HG02870 (cell line): ENCODE measurements around the gene S100PBP.

Experiments
- ATAC-seq: cut with Tn5 transposase; IDR thresholded peaks from one replicate; pipeline ENCODE4 v1.9.1; 2021; ENCODE audit warnings: mild to moderate bottlenecking, moderate library complexity; ENCODE audit not compliant: unreplicated experiment

The S100PBP gene

DNA sequence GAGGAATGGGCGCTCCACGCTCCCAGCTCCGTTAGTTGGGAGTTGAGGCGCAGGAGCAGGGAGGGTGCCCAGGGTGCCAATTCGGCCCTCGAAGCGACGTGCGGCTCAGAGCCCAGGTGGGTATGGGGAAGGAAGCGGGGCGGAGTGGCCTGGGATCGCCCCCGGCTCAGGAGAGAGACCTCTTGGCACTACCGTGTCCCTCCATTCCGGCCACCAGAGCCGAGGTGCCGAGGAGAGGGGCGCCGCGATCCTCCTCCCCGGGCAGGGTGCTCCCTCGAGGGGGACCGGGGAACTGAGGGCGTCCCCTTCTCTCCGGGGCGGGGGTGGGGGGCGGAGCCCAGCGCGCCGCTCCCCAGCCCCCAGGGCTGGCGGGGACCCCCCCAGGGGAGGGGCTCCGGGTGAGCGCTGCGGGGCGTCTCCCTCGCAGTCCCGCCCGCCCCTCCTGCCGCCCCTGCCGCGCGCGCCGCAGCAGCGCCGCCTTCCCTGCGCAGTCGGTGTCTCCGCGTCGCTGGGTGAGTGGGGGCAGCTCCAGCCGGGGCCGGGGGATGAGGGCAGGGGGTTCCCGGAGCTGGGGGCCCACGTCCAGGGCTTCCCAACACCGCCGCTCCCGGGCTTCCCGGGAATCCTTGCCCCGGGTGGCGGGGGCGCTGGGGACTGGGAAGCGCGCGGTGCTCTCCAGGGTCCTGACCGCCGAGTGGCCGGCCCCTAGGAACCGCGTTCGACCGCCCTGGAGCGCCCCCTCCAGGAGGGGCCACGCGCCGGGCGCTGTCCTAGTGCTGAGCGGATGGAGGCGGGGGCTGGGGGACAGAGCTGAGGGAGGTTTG lies 68.8 kb downstream of the S100PBP start, which contains the start of gene HPCA:
TSS of gene HPCA (plus strand) at position 488 of the 824 bp plus-strand sequence. CDS start 2,408 bp downstream, outside the sequence.
- ATAC-seq, result no peak

DNA sequence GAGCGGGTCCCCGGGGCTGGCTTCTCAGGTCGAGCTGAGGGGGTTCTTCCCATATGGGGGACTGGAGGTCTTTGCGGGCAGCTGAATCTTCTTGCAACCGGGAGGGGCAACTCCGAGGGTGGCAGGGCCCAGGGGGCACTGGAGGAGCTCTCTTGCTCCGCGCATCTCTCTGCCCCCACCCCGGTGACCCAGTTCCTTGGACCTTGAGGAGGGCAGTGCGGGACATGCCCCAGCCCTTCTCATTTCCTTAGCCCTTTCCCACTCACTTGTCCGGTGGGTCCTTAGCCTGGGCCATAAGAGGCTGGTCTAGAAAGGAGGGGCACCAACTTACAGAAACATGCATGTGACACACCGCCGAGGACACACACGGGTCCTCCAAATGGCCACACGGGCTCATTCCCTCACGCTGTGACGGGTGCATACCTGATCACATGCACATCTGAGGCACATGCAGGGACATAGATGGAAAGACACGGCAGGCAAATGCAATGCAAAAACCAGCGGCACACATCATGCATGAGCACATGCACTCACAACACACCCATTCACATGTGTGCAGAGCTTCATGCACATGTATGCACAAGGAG lies 69.5 kb downstream of the S100PBP start:
- ATAC-seq, result no peak

DNA sequence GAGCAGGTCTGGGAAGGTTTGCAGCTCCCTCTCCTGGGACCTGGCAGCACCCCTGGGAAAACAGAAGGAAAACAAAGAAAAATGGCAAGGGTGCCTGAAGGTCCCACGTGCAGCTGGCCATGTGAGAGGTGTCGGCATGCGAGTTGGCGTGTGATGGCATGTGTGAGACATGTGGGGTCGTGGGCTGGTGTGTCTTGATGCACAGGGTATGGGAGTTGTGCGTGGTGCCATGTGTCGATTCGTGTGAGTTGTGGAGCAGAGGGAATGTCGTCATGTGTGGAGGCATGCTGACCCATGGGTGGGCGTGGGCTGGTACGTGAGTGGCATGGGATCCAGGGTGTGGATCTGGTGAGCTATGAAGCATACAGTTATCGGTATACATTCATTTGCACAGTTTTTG lies 70.2 kb downstream of the S100PBP start:
- ATAC-seq, result no peak

DNA sequence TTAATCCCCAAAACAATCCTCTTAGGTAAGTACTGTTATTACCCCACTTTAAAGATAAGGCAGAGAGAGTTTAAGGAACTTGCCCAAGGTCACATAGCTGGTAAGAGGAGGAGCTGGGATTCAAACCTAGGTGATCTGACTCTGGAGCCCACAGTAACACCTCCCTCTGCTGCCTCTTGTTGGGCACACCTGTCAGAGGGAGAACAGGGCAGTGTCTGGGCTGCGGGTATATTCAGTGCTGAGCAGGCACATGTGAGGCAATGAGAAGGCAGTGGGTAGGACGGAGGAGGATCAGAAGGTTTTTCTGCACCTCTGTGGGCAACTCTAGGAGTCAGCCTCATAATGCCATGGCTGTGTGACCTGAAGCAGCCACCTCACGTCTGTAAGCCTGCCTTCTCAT lies 70.7 kb downstream of the S100PBP start:
- no peak for ATAC-seq

DNA sequence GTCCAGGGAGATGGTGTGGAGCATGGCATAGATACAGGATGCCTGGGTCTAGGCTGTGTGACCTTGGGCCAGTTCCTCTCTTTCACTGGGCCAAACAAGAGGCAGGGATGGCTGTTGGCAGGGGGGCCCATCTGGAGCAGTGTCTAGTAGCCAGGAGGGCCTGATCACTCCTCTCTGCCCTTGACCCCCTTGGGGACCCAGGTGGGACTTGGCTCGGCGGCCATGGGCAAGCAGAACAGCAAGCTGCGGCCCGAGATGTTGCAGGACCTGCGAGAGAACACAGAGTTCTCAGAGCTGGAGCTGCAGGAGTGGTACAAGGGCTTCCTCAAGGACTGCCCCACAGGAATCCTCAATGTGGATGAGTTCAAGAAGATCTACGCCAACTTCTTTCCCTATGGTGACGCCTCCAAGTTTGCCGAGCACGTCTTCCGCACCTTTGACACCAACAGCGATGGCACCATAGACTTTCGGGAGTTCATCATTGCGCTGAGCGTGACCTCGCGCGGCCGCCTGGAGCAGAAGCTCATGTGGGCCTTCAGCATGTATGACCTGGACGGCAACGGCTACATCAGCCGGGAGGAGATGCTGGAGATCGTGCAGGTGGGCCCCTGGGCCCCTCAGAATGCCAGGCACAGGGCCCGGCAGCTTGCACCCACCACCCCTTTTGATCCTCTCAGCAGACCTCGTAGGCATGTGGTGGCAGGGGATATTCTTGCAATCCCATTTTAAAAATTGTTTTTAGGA lies 71.4 kb downstream of the S100PBP start:
- no peak for ATAC-seq

DNA sequence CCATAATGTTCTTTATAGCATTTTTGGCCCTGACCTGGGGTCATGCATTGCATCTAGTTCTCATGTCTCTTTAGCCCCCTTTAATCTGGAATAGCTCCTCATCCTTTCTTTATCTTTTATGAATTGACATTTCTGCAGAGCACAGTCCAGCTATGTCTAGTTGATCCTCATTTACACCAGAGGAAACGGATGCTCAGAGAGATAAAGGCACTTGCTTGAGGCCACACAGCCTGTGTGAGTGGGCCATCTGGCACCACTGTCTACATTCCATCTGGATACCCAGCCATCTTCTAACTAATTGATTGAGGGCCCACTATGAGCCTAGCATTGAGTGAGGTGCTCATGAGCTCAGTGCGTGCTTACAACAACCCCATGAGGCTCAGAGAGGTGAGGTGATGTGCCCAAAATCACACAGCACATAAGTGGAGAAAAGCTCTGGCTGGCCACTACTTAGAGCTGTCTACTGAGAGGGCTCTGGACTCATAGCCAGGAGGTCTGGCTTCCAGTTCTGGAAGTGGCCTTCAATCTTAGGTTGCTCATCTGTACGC lies 72.4 kb downstream of the S100PBP start:
- no peak for ATAC-seq

DNA sequence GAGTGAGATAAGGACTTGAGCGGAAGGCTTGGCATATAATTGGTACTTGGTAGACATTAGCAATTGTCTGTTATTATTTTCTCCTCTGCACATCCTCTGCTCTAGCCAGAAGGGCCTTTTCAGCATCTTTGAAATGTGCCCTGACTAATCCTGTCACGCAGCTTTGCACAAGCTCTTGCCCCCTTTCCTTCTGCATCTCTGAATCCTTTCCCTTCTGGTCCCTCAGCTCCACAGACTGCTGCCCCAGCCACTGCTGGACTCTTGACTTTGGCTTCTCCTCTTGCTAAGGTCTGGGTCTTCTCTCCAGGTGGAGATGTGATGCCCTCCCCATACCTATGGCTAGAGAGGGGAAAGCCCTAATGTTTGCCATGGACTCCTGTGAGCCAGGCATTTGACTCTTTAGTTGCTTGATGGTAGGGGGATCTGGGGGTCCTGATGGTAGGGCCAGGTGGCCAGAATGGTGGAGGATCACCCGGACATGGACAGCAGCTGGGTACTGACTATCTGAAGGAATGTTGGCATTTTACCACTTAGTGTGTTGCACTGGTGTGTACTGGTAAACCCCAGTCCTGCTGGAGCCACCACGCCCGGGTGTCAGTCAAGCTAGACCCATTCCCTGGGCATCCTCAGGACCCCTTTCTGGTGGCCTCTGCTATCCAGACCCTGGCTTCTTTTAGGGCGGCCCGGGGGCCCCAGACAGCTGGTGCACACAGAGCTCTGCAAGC lies 73.2 kb downstream of the S100PBP start:
- ATAC-seq, result no peak

DNA sequence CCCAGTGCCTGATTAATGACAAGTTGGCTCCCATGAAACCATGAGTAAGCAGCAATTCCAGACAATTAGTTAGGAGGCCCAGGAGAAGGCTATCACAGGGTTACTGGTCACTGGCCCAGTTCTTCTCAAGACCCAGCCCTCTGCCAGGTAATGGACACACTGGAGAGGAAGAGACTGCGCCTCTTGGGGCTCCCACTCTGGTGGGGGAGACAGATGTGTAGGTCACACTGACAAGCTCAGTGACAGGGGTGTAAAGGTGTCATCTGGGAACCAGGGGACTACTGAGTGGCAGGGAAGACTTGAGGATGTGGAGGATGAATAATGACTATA lies 73.8 kb downstream of the S100PBP start:
- no peak for ATAC-seq

DNA sequence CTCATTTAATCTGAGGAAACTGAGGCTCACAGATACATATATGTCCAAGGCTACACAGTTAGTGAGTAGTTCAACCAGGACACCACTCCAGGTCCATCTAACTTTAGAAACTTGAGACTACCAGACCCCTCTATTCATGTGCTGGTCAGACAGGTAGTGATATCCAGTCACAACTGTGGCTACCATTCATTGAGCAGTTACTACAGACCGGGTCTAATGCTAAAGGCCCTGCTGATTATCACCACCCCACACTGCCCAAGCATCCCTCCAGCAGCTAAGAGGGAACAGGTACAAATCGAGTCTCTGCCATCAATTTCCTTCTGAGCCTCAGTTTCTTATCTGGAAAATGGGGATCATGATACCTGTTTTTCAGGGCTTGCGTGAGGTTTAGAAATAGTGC lies 74.2 kb downstream of the S100PBP start:
- ATAC-seq, result no peak

DNA sequence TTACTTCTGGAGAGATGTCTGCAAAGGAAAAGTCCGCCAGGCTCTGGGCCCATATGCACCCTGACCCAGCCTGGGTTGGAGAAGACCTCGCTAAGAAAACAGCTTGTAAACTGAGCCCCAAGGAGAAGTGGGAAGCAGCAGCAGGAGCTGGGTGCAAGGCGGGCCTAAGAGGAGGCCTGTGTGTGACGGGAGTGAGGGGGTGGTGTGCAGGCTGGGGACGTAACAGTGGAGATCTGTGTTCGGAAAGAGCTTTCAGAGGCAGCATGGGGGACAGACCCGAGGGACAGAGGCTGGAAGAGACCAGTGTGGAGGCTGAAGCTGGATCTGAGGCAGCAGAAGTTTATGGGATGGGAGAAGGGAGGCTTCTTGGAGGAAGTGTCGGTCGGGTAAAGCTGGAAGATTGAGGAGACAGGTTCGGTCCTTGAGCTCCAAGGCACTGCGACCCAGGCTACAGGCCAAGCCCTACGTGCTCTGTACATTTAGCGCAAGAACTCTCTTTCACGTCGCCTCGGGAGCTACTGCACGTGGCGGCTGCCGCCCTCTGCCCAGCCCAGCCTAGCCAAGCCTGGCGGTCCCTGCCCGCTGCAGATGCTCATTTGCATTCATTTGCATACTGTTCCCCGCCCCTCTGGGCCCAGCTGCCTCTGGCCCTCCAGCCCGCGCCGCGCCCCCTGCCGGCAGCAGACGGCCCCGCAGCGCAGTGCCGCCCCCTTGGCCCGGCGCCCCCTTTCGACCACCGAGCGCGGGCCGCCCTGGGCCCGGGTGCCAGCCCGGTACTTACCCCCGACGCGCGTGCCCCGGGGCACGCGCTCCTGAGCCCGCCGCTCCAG lies 75.1 kb downstream of the S100PBP start:
- no peak for ATAC-seq

DNA sequence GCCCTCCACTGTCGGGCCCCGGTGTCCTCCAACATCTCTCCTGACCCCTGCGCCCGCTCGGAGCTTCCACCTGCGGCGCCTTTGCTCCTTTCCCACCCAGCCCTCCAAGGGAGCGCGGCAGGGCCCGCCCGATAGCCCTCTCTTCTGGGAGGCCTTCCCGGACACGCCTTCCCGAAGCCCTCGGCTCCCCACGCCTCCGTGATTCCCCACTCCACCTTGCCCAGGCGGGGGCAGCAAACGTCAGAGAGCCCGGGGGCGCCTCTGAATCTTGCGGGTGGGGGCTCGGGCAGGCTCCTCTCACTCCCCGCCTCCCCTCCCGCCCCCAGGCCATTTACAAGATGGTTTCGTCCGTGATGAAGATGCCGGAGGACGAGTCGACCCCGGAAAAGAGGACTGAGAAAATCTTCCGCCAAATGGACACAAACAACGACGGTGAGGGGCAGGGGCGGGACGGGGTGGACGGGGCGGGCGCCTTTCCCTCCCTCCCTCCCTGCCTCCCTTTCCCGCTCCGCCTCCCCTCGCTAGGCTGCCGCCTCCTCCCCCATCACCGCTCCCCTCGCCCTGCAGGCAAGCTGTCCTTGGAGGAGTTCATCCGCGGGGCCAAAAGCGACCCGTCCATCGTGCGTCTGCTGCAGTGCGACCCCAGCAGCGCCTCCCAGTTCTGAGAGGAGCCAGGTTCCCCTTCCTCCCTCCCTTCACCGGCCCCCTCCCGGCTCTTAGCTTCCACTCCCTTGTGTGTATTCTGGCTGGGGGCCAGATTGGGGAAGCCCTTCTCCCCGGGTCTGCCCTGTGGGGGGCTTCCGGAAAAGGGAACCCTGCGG lies 76.0 kb downstream of the S100PBP start:
- no peak for ATAC-seq

DNA sequence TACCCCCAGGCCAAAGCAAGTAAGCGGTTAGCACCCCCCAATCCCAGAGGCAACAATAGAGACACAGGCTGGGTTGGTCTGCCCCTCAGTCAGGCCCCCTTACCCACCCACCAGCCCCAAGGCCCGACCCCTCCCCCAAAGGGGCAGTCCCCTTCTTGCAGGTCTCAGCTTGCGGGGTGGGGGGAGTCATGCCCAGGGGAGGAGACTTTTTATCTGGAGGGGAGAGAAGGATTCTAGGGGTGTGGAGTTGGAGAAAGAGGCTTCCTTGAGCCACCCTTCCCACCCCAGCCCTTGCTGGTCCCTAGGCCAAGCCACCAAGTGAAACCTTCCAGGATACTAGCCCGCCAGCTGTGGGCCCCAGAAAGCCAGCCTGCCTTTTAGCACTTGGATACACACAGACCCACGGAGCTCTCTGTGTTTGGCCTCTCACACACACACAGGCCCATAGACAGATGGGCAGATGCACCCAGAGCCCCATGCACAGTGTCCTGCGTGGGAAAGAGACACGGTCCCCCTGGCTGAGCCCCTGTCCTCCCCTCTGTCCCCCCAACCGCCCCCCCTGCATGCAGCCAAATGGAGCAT lies 76.7 kb downstream of the S100PBP start:
- no peak for ATAC-seq

DNA sequence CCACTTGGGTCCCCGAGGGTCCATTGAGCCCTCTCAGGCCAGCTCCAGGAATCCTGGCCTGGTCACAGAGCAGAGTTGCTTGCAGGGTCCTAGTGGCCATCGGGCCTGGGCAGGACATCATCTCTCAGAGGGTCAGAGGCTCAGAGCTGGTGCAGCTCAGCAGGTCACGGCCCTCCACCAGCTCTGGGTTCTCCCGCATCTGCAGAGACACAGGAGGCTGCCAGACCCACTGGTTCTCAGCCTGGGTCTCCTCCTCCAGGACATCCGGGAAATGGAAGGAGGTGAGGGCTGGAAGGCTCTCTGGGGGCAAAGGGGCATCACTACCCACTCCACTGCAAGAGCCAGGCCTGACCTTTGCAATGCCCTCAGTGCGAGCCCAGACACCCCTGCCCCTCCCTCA lies 77.2 kb downstream of the S100PBP start:
- ATAC-seq, result no peak

DNA sequence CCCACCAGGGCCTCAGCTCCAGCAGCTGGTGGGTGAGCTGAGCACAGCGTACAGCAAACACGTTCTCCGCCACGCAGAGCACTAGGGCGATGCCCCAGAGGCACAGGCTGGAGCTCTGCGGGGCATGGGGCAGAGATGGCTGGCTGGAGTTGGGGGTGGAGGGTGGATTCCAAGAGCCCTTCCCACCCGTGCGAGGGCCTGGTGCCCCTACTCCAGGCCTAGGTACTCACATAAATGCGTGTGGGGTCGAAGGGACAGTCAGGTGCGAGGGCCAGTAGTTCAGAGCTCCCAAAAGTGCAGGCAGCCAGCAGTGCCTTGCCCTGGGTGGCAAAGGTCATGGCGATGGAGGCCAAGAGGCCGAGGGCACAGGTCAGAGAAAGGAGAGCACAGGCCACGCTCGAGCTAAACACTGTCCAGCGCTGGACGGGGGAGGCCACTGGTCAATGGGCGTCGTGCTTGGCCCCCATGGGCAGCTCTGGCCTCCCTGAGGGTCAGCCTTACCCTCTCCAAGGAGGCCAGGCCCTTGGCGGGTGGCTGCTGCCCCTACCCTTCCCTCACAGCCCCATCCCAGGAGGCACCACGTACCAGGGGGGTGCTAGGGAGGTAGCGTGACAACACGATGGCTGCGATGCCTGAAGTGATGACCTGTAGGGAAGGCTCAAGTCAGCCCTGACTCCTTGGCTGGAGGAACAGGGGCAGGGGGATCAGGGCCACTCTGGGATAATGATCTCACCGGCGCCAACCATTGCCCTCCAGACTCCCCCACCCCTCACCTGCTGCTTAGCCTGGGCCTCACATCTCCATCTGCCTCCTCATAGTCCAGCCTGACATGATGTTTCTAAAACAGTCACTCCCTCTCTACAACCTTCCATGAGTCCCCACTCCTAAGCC lies 78.1 kb downstream of the S100PBP start:
- no peak for ATAC-seq

DNA sequence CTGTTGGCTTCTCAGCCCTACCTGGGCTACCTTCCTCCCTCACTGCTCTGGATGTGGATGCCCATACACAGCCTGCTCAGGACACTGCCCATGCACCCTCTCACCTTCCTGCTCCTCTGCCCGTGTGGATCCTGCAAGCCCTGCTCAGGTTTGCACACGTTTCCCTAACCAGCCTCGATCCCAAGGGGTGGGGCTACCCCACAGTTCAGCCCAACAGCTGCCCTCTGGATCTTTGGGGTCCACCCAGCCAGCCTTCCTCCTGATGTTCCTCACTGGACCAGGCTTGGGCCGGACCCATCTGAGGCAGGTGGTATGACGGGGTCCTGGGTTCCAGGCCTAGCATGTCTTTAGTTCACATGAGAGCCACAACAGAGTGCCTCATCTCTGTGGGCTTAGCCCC lies 79.0 kb downstream of the S100PBP start:
- ATAC-seq, result no peak

DNA sequence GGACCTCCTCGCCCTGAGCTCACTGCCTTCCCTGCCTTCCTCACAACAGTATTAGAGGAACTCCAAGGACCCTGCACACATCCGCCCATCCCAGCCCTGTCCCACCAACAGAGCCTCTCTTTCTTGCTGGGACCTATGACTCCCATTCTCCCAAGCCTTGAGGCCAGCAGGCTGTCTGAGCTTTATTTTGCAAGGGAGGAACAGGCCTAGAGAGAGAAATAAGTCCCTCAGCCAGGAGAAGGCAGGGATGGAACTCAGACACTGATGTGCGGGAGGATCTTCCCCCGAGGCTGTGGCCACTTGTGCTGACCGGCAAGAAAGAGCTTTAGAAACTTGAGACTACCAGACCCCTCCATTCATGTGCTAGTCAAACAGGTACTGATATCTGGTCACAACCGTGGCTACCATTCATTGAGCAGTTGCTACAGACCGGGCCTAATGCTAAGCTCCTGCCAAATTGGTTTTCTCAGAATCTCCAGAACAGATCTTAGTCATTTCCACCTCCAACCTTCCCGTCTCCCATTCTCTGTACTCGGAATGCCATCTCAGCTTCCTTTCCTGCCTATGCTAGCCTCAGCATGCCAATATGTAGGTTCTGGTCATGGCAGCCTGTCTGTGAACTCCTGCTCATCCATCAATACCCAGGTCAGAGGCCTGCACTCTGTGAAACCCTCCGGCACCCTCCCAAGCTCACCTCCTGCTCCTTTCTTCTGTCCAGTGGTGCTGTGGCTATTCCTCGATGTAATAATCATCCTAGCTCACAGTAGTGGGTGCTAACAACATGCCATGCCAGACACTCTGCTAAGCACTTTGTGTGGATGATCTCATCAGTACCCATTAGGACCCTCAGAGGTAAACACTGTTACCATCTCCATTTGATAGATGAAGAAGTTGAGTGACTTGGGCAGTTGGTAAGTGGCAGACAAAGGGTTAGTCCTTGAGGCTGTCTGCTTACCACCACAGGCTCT lies 79.9 kb downstream of the S100PBP start:
- no peak for ATAC-seq

DNA sequence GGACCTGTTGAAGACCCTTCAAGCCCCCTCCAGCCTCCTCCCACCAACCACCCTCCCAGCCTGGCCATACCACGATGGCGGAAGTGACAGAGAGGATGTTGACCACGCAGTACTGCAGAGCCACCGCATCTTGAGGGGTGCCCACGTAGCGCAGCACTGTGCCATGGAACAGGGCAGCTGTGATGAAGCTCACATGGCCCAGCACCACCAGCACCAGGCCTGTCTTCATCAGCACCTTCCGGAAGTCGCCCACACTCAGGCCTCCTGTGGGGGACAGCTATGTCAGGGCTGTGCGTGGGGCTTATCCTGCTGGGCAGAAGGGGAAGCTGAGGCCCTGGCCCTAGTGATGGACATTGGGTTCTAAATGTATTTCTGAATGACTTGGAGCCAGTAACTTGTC lies 80.6 kb downstream of the S100PBP start:
- no peak for ATAC-seq
